ENCODE measurements around the gene GRIK2.

GRCh38 chr6:101747160-101747559 is 353.7 kb downstream of the GRIK2 start:
- TF ChIP-seq CTCF (IDR thresholded peaks at IDR 0.05) (no peak), POLR2AphosphoS5 (IDR thresholded peaks at IDR 0.05) (no peak), POLR2A (IDR thresholded peaks at IDR 0.05) (no peak), EP300 (IDR thresholded peaks at IDR 0.05; ENCODE audit: low read depth) (no peak)
